ENCODE data around the gene FCGR3B. TPM values are rescaled to one million over a fixed set of nuclear protein-coding genes. Genes with fewer than 3 reads are reported as not detected.
"Not testable (repeated sequence)": the region's sequence is repeated elsewhere in the genome, so short reads cannot be mapped to it uniquely, and the experiment has no call there.

FCGR3B gene
- total and polyA plus RNA-seq, 2 donors (not counting 1 experiment from before 2014, with no cell fraction given), result 0.13 TPM; not detected in 1

GRCh38 chr1:161647507-161648360, 16.8 kb upstream of the FCGR3B start:
- H4K20me1 ChIP-seq (ENCODE audit: control insufficient read depth, insufficient read depth, low read length, poor library complexity, severe bottlenecking); H3K27me3 ChIP-seq (replicated peaks in 1 of 4; ENCODE audit: control extremely low read depth in 1 of 4, control insufficient read depth in 3 of 4, insufficient read depth in 4 of 4, low read length in 3 of 4); H3K9ac ChIP-seq (ENCODE audit: low read length); H2AFZ ChIP-seq (ENCODE audit: insufficient read depth, low read depth, low read length, poor library complexity, severe bottlenecking); H3K4me2 ChIP-seq (replicated peaks; ENCODE audit: low read depth, low read length, poor library complexity, severe bottlenecking); H3K9me3 ChIP-seq (ENCODE audit: control extremely low read depth in 1 of 3, control insufficient read depth in 2 of 3, insufficient read depth in 1 of 3, low read length in 2 of 3); POLR2A ChIA-PET; H3K4me3 ChIP-seq (ENCODE audit: control extremely low read depth in 1 of 5, extremely low read depth in 1 of 5, insufficient read depth in 1 of 5, low read depth in 2 of 5, low read length in 4 of 5); H3K9me3 Mint-ChIP-seq (ENCODE audit: insufficient read depth); H3K27me3 Mint-ChIP-seq; H3K79me2 ChIP-seq (ENCODE audit: control insufficient read depth, insufficient read depth, low read length); H3K4me3 Mint-ChIP-seq; H3K4me1 ChIP-seq (ENCODE audit: control insufficient read depth in 2 of 2, insufficient read depth in 2 of 2, low read length in 2 of 2); H3K27ac ChIP-seq (ENCODE audit: low read length in 2 of 2); H3K36me3 ChIP-seq (replicated peaks in 1 of 2; ENCODE audit: control extremely low read depth in 1 of 2, control insufficient read depth in 1 of 2, extremely low read depth in 1 of 2, insufficient read depth in 2 of 2, low read length in 1 of 2): not testable (repeated sequence)
- H3K27ac Mint-ChIP-seq, result peak overlapping the region; percentile 17
- peak; percentile 45 for TF ChIP-seq CTCF (IDR thresholded peaks at IDR 0.05)
- CTCF ChIA-PET, result interaction anchor here (0.6 to 2.3 kb wide), 11 partner anchors 60 to 162 kb away, joined by 3 to 47 read pairs (median 4); partner anchors contain the start of genes DUSP12 and FCRLA
- peaks cover 18% of the 10 kb centered on the region for H3K4me1 Mint-ChIP-seq
- peak; percentile 64 for DNase-seq
- intact Hi-C loops (cut with micrococcal nuclease), result loop anchor here (10.0 kb wide), 1 partner anchor 73 kb away; no protein-coding TSS in a partner anchor
- WGBS (ENCODE audit: insufficient coverage), result 73% methylated on average over 8 of the region's 13 CpGs
- ATAC-seq (ENCODE audit: low read depth), result peak; percentile 60

DNA sequence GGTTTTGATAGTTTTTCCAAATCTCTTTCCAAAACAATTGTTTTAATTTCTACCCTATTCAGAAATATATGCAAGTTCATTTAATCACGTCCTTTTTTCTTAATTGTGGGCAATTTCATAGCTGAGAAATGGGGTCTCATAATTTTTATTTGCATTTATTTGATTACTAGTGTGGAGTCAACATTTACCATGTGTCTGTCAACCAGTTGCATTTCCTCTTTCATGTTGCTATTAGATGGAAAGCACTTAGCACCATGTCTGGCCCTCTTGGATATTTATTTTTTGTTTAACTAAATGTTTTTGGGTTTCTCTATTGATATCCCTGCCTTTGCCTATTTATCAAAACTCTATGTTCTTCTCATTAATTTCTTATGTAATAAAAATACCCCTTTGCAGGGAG, 13.9 kb upstream of the FCGR3B start:
- H3K27ac Mint-ChIP-seq; H2AFZ ChIP-seq (ENCODE audit: insufficient read depth, low read depth, low read length, poor library complexity, severe bottlenecking); H3K9me3 ChIP-seq (ENCODE audit: control extremely low read depth in 1 of 3, control insufficient read depth in 2 of 3, insufficient read depth in 1 of 3, low read length in 2 of 3); H3K9ac ChIP-seq (ENCODE audit: low read length); ATAC-seq (ENCODE audit: low read depth); H3K4me1 ChIP-seq (ENCODE audit: control insufficient read depth in 2 of 2, insufficient read depth in 2 of 2, low read length in 2 of 2); H3K27ac ChIP-seq (ENCODE audit: low read length in 2 of 2); H3K4me3 Mint-ChIP-seq; H3K79me2 ChIP-seq (ENCODE audit: control insufficient read depth, insufficient read depth, low read length); H3K9me3 Mint-ChIP-seq (ENCODE audit: insufficient read depth); H3K27me3 ChIP-seq (replicated peaks in 1 of 4; ENCODE audit: control extremely low read depth in 1 of 4, control insufficient read depth in 3 of 4, insufficient read depth in 4 of 4, low read length in 3 of 4); H3K4me2 ChIP-seq (replicated peaks; ENCODE audit: low read depth, low read length, poor library complexity, severe bottlenecking); DNase-seq; H4K20me1 ChIP-seq (ENCODE audit: control insufficient read depth, insufficient read depth, low read length, poor library complexity, severe bottlenecking); POLR2A ChIA-PET; H3K36me3 ChIP-seq (replicated peaks in 1 of 2; ENCODE audit: control extremely low read depth in 1 of 2, control insufficient read depth in 1 of 2, extremely low read depth in 1 of 2, insufficient read depth in 2 of 2, low read length in 1 of 2); H3K4me3 ChIP-seq (ENCODE audit: control extremely low read depth in 1 of 5, extremely low read depth in 1 of 5, insufficient read depth in 1 of 5, low read depth in 2 of 5, low read length in 4 of 5); H3K27me3 Mint-ChIP-seq: not testable (repeated sequence)
- CTCF ChIA-PET, result interaction anchor here (1.6 kb wide), 1 partner anchor 96 kb away, joined by 7 read pairs; no protein-coding TSS in a partner anchor
- no CpG with 5 or more reads among the region's 1 CpG for WGBS (ENCODE audit: insufficient coverage)
- intact Hi-C loops (cut with micrococcal nuclease), result loop anchor here (10.0 kb wide), 1 partner anchor 70 kb away; no protein-coding TSS in a partner anchor
- H3K4me1 Mint-ChIP-seq, result peaks cover 28% of the 10 kb centered on the region

DNA sequence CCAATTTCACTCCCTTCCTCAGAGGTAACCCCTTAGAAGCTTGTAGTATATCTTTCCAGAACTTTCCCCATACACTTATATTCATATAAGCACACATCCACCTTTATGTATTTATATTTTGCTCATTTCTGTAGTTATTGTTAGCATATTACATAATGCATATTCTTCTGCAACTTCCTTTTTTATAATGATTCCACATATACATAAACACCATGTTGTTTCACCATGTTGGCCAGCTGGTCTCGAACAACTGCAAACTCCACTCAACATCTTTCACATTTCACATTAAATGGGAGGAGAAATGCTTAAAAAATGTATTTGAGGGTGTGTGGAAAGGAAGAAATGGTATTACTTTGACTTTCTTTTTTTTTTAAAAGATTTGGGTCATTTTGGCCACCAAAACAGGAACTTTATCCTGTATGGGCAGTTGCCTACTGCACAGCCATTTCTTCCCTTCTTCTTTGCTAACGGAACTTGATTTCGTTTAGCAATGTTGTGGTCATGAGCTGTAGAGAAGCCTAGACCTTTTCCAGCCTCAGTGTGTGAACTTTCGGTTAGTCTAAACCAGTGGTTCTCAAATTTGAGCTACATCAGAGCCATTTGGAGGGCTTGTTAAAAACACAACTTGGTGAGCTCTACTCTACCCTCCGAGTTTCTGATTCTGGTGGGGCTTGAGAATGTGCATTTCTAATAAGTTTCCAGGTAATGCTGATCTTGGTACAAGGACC, 12.7 kb upstream of the FCGR3B start:
- H3K79me2 ChIP-seq (ENCODE audit: control insufficient read depth, insufficient read depth, low read length); H3K27me3 Mint-ChIP-seq; H3K4me3 ChIP-seq (ENCODE audit: control extremely low read depth in 1 of 5, extremely low read depth in 1 of 5, insufficient read depth in 1 of 5, low read depth in 2 of 5, low read length in 4 of 5); H3K9ac ChIP-seq (ENCODE audit: low read length); H3K9me3 ChIP-seq (ENCODE audit: control extremely low read depth in 1 of 3, control insufficient read depth in 2 of 3, insufficient read depth in 1 of 3, low read length in 2 of 3); H3K36me3 ChIP-seq (replicated peaks in 1 of 2; ENCODE audit: control extremely low read depth in 1 of 2, control insufficient read depth in 1 of 2, extremely low read depth in 1 of 2, insufficient read depth in 2 of 2, low read length in 1 of 2); H3K4me1 ChIP-seq (ENCODE audit: control insufficient read depth in 2 of 2, insufficient read depth in 2 of 2, low read length in 2 of 2); H3K27ac Mint-ChIP-seq; H3K9me3 Mint-ChIP-seq (ENCODE audit: insufficient read depth); H2AFZ ChIP-seq (ENCODE audit: insufficient read depth, low read depth, low read length, poor library complexity, severe bottlenecking); CTCF ChIA-PET; H3K27me3 ChIP-seq (replicated peaks in 1 of 4; ENCODE audit: control extremely low read depth in 1 of 4, control insufficient read depth in 3 of 4, insufficient read depth in 4 of 4, low read length in 3 of 4); H4K20me1 ChIP-seq (ENCODE audit: control insufficient read depth, insufficient read depth, low read length, poor library complexity, severe bottlenecking); DNase-seq; H3K4me2 ChIP-seq (replicated peaks; ENCODE audit: low read depth, low read length, poor library complexity, severe bottlenecking); ATAC-seq (ENCODE audit: low read depth); H3K27ac ChIP-seq (ENCODE audit: low read length in 2 of 2); H3K4me3 Mint-ChIP-seq: not testable (repeated sequence)
- H3K4me1 Mint-ChIP-seq, result peaks cover 26% of the 10 kb centered on the region
- no CpG with 5 or more reads among the region's 5 CpGs for WGBS (ENCODE audit: insufficient coverage)
- POLR2A ChIA-PET, result interaction anchor here (0.7 kb wide), 1 partner anchor 65 kb away, joined by 3 read pairs; no protein-coding TSS in a partner anchor
- intact Hi-C loops (cut with micrococcal nuclease), result loop anchor here (10.0 kb wide), 1 partner anchor 69 kb away; no protein-coding TSS in a partner anchor
